ENCODE results near the gene RAB36. TPM values are rescaled to one million over a fixed set of nuclear protein-coding genes. Genes with fewer than 3 reads are reported as not detected.

RAB36 gene
- total and polyA plus RNA-seq, 8 donors: 3.8 to 15.0 (median 10.1) TPM

DNA sequence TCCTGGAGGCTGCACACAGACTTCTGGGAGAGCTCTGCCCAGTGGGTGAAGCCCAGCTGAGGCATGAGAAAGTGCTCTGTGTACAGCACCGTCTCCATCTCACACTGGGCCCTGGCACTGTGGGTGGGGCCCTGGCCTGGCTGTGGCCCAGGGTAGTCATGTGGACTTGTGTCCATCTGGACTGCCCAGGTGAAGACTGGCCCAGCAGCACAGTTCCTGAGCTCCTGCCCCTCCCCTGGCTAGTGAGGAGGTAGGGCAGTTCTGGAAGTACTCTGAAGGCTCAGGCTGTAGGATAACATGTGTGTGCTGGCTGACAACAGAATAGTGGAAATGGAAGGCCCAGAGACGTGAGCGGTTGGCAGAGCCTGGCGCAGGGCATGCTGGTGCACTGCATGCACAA, 38.9 kb upstream of the RAB36 start:
- no peaks in the 10 kb centered on the region for H3K36me3 ChIP-seq
- no peak overlapping the region for H3K4me3 ChIP-seq
- no peak overlapping the region for H3K27ac ChIP-seq
- intact Hi-C loops (cut with DNase I): no loop called here
- no peaks in the 10 kb centered on the region for H3K4me1 ChIP-seq
- TF ChIP-seq, protein P1, sequence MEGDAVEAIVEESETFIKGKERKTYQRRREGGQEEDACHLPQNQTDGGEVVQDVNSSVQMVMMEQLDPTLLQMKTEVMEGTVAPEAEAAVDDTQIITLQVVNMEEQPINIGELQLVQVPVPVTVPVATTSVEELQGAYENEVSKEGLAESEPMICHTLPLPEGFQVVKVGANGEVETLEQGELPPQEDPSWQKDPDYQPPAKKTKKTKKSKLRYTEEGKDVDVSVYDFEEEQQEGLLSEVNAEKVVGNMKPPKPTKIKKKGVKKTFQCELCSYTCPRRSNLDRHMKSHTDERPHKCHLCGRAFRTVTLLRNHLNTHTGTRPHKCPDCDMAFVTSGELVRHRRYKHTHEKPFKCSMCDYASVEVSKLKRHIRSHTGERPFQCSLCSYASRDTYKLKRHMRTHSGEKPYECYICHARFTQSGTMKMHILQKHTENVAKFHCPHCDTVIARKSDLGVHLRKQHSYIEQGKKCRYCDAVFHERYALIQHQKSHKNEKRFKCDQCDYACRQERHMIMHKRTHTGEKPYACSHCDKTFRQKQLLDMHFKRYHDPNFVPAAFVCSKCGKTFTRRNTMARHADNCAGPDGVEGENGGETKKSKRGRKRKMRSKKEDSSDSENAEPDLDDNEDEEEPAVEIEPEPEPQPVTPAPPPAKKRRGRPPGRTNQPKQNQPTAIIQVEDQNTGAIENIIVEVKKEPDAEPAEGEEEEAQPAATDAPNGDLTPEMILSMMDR (IDR thresholded peaks at IDR 0.05): no peak
- no peaks in the 10 kb centered on the region for H3K9me3 ChIP-seq
- ATAC-seq (peak; percentile 25), DNase-seq (no peak)
- H3K27me3 ChIP-seq: no peaks in the 10 kb centered on the region

- no peaks in the 10 kb centered on the region for H3K36me3 ChIP-seq
- intact Hi-C loops (cut with DNase I): no loop called here
- no peaks in the 10 kb centered on the region for H3K4me1 ChIP-seq
- no peak for DNase-seq
- H3K27me3 ChIP-seq: no peaks in the 10 kb centered on the region
- TF ChIP-seq, protein P1 (IDR thresholded peaks at IDR 0.05): no peak
- H3K9me3 ChIP-seq: no peaks in the 10 kb centered on the region
- ATAC-seq: no peak
- no peak overlapping the region for H3K27ac ChIP-seq
- no peak overlapping the region for H3K4me3 ChIP-seq
These were observed 38.3 kb upstream of the RAB36 start for GRCh38 chr22:23106906-23107367.

- DNase-seq: no peak
- TF ChIP-seq, protein P1 (IDR thresholded peaks at IDR 0.05): no peak
- no peaks in the 10 kb centered on the region for H3K9me3 ChIP-seq
- intact Hi-C loops (cut with DNase I): no loop called here
- ATAC-seq: no peak
- H3K36me3 ChIP-seq: no peaks in the 10 kb centered on the region
- no peak overlapping the region for H3K4me3 ChIP-seq
- H3K27ac ChIP-seq: no peak overlapping the region
- no peaks in the 10 kb centered on the region for H3K27me3 ChIP-seq
- no peaks in the 10 kb centered on the region for H3K4me1 ChIP-seq
These were observed 37.6 kb upstream of the RAB36 start for GRCh38 chr22:23107487-23108248.

- H3K27ac ChIP-seq: no peak overlapping the region
- no peak overlapping the region for H3K4me3 ChIP-seq
- no peaks in the 10 kb centered on the region for H3K27me3 ChIP-seq
- DNase-seq (no peak), ATAC-seq (no peak)
- intact Hi-C loops (cut with DNase I): no loop called here
- TF ChIP-seq, protein P1 (IDR thresholded peaks at IDR 0.05): no peak
- no peaks in the 10 kb centered on the region for H3K36me3 ChIP-seq
- no peaks in the 10 kb centered on the region for H3K9me3 ChIP-seq
- H3K4me1 ChIP-seq: no peaks in the 10 kb centered on the region
These were observed 36.8 kb upstream of the RAB36 start for GRCh38 chr22:23108249-23109078.

GRCh38 chr22:23109079-23109347, 36.3 kb upstream of the RAB36 start:
- Histone ChIP-seq H3K9me3 (no peaks in the 10 kb centered on the region), H3K27ac (no peak overlapping the region), H3K4me1 (no peaks in the 10 kb centered on the region), H3K27me3 (no peaks in the 10 kb centered on the region), H3K36me3 (no peaks in the 10 kb centered on the region), H3K4me3 (no peak overlapping the region)
- no peak for ATAC-seq
- TF ChIP-seq, protein P1 (IDR thresholded peaks at IDR 0.05): no peak
- intact Hi-C loops (cut with DNase I): no loop called here
- no peak for DNase-seq
